Lung (tissue), 12 donors: ENCODE measurements around the gene MEA1. TPM values are rescaled to one million over a fixed set of nuclear protein-coding genes. Genes with fewer than 3 reads are reported as not detected.

Source experiments
- ATAC-seq: fragments of 200-7000 bp; cut with Tn5 transposase; one replicate; pipeline ENCODE4 v1.9.1; 2020; ENCODE audit warnings: moderate number of reproducible peaks; ENCODE audit not compliant: insufficient read depth, low FRiP score
- DNase-seq, 3 donors: peaks; one replicate each; pipeline ENCODE4 v3.0.0-alpha.2; 2013 to 2017
- H3K27ac ChIP-seq, 2 donors: one replicate each; pipeline ENCODE4 v1.5.1; 2013; ENCODE audit warnings: mild to moderate bottlenecking in 2 of 2, moderate library complexity in 2 of 2, control low read depth in 1 of 2, inconsistent platforms in 1 of 2, low read depth in 1 of 2, low read length in 1 of 2
- H3K27me3 ChIP-seq, 3 donors: one replicate each; pipeline ENCODE4 v1.5.1; 2013; ENCODE audit warnings: low read length in 2 of 3; ENCODE audit not compliant: control insufficient read depth in 3 of 3, insufficient read depth in 3 of 3
- H3K36me3 ChIP-seq, 4 donors: one replicate each; pipeline ENCODE4 v1.5.1; 2013; ENCODE audit warnings: low read length in 4 of 4, mild to moderate bottlenecking in 1 of 4, moderate library complexity in 1 of 4; ENCODE audit not compliant: control insufficient read depth in 4 of 4, insufficient read depth in 4 of 4
- H3K4me1 ChIP-seq, 5 donors: one replicate each; pipeline ENCODE4 v1.5.1; 2013; ENCODE audit warnings: low read length in 5 of 5, mild to moderate bottlenecking in 2 of 5, moderate library complexity in 1 of 5; ENCODE audit not compliant: control insufficient read depth in 5 of 5, insufficient read depth in 5 of 5
- H3K4me3 ChIP-seq: one replicate; pipeline ENCODE4 v1.5.1; 2013; ENCODE audit warnings: mild to moderate bottlenecking, control low read depth, moderate library complexity
- H3K9ac ChIP-seq, 2 donors: one replicate each; pipeline ENCODE4 v1.5.1; 2013; ENCODE audit warnings: low read length in 2 of 2, control low read depth in 1 of 2; ENCODE audit not compliant: insufficient read depth in 1 of 2
- H3K9me3 ChIP-seq, 4 donors: one replicate each; pipeline ENCODE4 v1.5.1; 2013; ENCODE audit warnings: low read length in 3 of 4, mild to moderate bottlenecking in 1 of 4, moderate library complexity in 1 of 4; ENCODE audit not compliant: control insufficient read depth in 4 of 4, insufficient read depth in 3 of 4
- CTCF ChIP-seq: IDR thresholded peaks from 2 replicates; pipeline ENCODE4 v1.5.1; 2012; ENCODE audit warnings: mild to moderate bottlenecking; ENCODE audit errors: control extremely low read depth, extremely low read depth
- WGBS, 2 donors: extraction: QIAGEN DNeasy Blood & Tissue Kit; methylation state at CpG; one replicate each; pipeline ENCODE4 v1.1.7; 2013; 5-methylcytosine and 5-hydroxymethylcytosine counted together
- polyA plus RNA-seq, 2 donors: library from polyadenylated mRNA; stranded (reverse); fragments of 200-250 nt; gene quantifications; one replicate each; pipeline ENCODE4 v1.2.1, GENCODE V29; 2013
- total RNA-seq, 2 donors: library from RNA; depleted of rRNA in 1 of 2; stranded (reverse); fragments of >200 nt in 1 of 2; gene quantifications; one replicate each; pipeline ENCODE4 v1.2.1, GENCODE V29; 2014 to 2021
- donor health status: control.
- donor health status: control.
- donor health status: Bipolar disorder and iron deficiency.
- donor health status: healthy.
- donor health status: DM: yes; HTN: yes; CAD: no.

MEA1 gene
- total and polyA plus RNA-seq, 4 donors, result 32.5 to 113 (median 55.2) TPM

GRCh38 chr6:43060755-43061633 lies 47.2 kb upstream of the MEA1 start:
- no peak for ATAC-seq
- TF ChIP-seq CTCF, result no peak
- WGBS, 2 donors, result 87 to 94% methylated on average over 12 of the region's 12 CpGs
- peaks cover 4 to 20% (median 12%) of the 10 kb centered on the region in 5 donors for H3K4me1 ChIP-seq
- no peak overlapping the region for H3K4me3 ChIP-seq
- peak overlapping the region in 1 of 2 donors; percentile 80 for H3K27ac ChIP-seq
- H3K36me3 ChIP-seq, result peaks cover 4 to 26% (median 14%) of the 10 kb centered on the region in 4 donors
- no peak overlapping the region for H3K9ac ChIP-seq
- DNase-seq, result no peak
- H3K27me3 ChIP-seq, result no peaks in the 10 kb centered on the region
- H3K9me3 ChIP-seq, result no peaks in the 10 kb centered on the region

- peak; percentile 2 for ATAC-seq
- no peaks in the 10 kb centered on the region for H3K9me3 ChIP-seq
- WGBS, 2 donors, result 12 to 14% methylated on average over 14 to 15 of the region's 15 CpGs
- no peak for TF ChIP-seq CTCF
- H3K36me3 ChIP-seq, result peaks cover 0 to 23% (median 20%) of the 10 kb centered on the region in 4 donors
- peak overlapping the region; percentile 80 to 95 for H3K27ac ChIP-seq
- H3K4me1 ChIP-seq, result peaks cover 4 to 20% (median 12%) of the 10 kb centered on the region in 5 donors
- H3K27me3 ChIP-seq, result no peaks in the 10 kb centered on the region
- peak overlapping the region; percentile 51 to 98 for H3K9ac ChIP-seq
- DNase-seq, result peak in 2 of 3 donors; percentile 20 to 30
- H3K4me3 ChIP-seq, result peak overlapping the region; percentile 62
These were observed 46.4 kb upstream of the MEA1 start for GRCh38 chr6:43060034-43060754.

GRCh38 chr6:43059168-43060033 lies 45.7 kb upstream of the MEA1 start, which contains the start of the genes KLC4 and MRPL2:
Gene KLC4, plus strand, starts transcription at chr6:43059631. Its CDS starts 1,705 bp downstream, at chr6:43061336.
Gene MRPL2, minus strand, starts transcription at chr6:43059434. Its CDS starts 53 bp downstream, at chr6:43059381.
- peaks cover 4 to 20% (median 12%) of the 10 kb centered on the region in 5 donors for H3K4me1 ChIP-seq
- H3K27me3 ChIP-seq, result no peaks in the 10 kb centered on the region
- WGBS, 2 donors, result 0% methylated on average over 64 of the region's 64 CpGs
- no peak for TF ChIP-seq CTCF
- DNase-seq (peak; percentile 99), ATAC-seq (peak; percentile 97)
- no peaks in the 10 kb centered on the region for H3K9me3 ChIP-seq
- peak within 1 kb of the TSS; percentile 77 to 98 for H3K9ac ChIP-seq
- peak within 1 kb of the TSS; percentile 90 to 95 for H3K27ac ChIP-seq
- peak within 1 kb of the TSS; percentile 75 for H3K4me3 ChIP-seq
- peaks cover 0 to 25% (median 18%) of the 10 kb centered on the region in 4 donors for H3K36me3 ChIP-seq
